Measurements from ENCODE around the gene FOXL3.
"Not testable (repeated sequence)": the region's sequence is repeated elsewhere in the genome, so short reads cannot be mapped to it uniquely, and the experiment has no call there.

FOXL3 gene

GRCh38 chr7:326809-327232 is 36.9 kb downstream of the FOXL3 start:
- FAIRE-seq = no peak

DNA sequence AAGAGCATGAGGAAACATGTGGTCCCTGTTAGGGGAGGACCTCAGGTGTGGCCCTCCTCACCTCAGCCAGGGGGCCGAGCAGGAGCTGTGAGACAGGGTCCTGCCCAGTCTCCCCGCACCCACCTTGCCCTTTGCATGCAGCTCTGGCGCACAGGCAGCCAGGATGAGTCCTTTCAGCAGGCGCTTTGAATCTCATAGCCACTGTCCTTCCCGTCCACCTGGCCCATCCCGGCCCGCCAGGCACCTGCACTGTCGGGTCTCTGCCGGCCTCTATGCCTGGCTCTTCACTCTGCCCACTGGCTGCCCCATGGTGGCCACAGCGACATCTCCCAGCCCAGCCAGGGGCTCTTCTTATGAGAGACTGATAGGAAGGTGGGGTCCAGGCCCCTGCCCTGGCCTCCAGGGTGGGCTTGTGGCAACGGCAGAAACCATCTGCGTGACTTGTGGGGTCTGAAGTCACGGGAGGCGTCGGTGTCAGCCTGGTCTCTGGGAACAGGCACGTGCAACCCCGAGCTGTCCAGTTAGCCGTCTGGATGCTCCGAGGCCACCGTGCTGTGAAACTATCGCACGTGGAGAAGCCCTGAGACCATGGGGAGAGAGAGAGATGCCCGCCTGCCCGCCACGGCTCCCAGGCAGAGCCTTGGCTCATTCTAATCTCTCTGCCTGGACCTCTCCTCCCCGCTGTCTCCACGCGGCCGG is 37.4 kb downstream of the FOXL3 start:
- FAIRE-seq = no peak

DNA sequence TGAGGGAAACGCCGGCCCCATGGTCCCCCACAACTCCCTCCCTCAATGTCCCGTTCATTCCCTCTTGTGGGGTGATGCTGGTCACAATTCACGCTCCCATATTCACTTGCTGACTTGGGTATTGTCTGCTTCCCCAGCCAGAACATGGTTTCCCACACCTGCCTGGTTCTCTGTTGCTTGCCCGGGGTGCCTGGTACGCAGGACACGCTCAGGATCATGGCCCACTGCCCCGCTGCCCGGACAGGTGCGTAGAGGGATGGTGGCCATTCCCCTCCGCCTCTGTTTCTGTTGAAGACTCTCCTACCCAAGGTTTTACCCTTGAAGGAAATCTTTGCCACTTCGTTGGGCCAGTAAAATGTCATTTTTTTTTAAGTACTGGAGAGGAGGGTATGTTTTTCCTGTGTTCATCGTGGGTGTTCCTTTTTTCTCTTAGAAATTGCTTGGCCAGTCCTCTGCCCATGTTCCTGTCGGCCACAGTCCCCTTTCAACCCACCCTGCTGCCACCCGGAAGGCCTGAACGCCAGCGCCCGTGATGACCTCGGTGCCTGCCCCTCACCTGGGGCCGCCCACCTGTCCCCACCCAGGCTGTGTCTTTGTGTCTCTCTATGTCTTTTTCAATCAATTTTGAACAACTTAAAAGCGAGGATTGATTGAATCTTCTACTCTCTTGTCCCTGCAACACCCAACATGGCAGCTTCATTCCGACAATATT is 38.2 kb downstream of the FOXL3 start:
- no peak for FAIRE-seq

DNA sequence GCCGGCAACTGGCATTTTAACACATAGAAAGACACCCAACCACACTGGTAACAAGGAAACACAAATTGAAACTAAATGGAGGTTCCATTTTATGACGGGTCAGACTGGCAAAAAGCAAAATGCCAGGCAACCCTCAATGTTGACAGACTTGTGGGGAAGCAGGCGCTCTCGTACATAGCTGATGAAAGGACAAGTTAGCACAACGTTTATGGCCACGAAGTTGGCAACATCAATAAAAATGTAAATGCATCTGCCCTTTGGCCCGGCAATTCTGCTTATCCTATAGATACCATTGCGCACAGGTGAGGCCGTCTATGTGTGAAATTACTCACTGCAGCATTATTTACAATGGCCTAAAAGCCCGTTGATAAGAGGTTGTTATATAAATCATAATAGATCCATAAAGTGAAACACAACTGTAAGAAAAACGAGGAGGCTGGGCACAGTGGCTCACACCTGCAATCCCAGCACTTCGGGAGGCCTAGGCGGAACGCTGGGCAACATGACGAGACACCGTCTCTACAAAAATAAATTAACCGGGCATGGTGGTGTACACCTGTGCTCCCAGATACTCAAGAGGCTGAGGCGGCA is 39.8 kb downstream of the FOXL3 start:
- FAIRE-seq = peak; percentile 93

- FAIRE-seq = no peak
Measured at GRCh38 chr7:330511-331230, 40.7 kb downstream of the FOXL3 start.

DNA sequence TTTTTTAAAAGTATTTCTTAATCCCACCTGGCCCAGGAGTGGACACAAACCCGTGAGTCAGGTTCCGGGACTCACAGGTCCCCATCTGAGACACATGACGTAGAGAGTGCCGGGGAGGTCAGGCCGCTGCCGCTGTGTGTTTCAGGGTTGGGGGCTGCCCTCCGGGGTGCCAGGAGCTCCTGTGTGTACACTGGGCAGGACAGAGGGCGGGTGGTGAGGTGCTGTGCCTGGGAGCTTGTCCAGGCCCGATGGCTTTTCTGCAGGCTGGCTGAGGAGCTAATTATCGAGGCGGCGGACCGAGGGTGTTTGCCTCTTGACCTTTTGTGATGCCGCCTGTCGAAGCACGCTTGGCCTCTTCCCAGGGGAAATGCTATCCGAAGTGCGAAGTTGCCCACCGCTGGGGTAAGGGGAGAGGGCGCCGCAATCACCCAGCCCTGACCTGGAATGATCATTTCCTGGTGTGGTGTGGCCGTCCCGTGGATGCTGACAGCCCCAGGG is 42.1 kb downstream of the FOXL3 start:
- no peak for FAIRE-seq

- no peak for FAIRE-seq
Measured at GRCh38 chr7:332646-333392, 42.8 kb downstream of the FOXL3 start.

DNA sequence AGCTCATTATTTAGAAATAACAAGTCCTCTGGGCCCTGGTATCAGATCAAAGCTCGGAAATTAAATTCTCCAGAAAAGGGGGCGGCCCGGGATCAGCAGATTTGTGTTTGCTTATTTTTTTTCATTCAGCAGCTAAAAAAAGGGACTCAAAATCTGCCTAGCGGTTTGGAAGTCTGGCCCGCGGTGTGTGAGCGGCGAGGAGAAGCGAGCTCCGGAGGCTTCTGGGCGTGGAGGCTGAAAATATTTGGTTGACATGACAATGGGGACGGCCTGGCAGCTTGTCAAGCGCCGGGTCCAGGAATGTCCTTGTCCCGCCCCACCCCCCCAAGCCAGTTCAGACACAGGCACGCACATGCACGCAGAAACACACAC is 43.4 kb downstream of the FOXL3 start:
- no peak for FAIRE-seq

DNA sequence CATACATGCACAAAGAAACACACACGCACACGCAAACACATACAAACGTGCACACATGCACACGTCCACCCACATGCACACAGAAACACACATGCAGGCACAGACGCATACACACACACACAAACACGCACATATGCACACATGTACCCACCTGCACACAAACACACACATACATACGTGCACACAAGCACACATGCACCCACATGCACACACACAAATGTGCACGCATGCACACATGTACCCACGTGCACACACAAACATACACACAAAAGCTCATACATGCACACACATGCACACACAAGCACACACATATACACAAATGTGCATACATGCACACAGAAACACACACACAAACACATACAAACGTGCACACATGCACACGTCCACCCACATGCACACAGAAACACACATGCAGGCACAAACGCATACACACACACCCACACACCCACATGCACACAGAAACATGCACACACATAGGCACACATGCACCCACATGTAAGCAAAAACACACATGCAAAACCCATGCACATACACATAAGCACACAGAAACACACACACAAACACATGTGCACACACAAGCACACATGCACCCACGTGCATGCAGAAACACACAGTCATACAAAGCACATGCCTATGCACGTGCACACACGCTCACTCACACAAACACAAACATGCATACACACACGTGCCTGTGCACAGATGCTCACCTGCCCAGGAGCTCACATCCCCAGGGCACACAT is 44.8 kb downstream of the FOXL3 start:
- no peak for FAIRE-seq

DNA sequence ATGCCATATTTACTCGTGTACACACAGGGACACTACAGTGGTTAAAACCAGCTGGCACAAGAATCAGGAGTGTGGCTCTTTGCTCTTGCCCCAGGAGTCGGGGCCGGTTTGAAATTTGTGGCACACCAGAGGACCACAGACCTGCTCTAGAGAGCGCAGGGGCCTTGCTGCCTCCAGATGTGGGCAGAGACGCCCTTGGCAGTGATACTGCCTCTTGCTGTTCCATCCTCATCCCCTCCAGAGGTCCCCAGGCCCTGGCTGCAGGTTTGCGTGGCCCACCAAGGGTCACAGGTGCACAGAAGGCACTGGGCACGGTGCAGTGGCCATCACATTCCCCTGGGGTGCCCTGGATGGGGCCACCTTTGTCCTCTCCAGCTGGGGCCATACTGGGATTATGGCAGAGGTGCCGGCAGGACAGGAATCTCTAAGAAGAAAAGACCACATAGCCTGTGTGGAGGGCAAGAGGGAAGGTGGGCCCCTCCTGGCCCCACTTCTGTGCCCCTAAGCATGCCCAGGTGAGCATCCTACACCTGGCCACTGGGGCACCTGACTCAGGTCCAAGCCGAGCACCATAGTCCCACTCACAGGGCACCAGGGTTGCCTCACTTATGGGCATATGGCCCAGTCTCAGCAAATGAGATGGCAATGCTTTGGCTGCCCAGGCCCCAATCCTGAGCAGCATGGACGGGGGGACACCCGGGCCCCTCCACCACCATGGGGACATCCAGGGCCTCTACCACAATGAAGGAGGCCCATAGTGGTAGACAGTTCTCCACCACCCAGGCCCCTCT is 45.6 kb downstream of the FOXL3 start:
- FAIRE-seq = no peak

DNA sequence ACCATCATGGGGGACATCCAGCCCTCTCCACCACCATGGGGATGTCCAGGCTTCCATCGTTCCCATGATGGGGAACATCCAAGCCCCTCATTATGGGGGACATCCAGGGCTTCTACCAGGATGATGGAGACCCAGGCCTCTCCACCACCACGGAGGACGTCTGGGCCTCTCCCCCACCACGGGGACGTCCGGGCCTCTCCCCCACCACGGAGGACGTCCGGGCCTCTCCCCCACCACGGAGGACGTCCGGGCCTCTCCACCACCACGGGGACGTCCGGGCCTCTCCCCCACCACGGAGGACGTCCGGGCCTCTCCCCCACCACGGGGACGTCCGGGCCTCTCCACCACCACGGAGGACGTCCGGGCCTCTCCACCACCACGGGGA is 46.2 kb downstream of the FOXL3 start:
- not testable (repeated sequence) for FAIRE-seq

DNA sequence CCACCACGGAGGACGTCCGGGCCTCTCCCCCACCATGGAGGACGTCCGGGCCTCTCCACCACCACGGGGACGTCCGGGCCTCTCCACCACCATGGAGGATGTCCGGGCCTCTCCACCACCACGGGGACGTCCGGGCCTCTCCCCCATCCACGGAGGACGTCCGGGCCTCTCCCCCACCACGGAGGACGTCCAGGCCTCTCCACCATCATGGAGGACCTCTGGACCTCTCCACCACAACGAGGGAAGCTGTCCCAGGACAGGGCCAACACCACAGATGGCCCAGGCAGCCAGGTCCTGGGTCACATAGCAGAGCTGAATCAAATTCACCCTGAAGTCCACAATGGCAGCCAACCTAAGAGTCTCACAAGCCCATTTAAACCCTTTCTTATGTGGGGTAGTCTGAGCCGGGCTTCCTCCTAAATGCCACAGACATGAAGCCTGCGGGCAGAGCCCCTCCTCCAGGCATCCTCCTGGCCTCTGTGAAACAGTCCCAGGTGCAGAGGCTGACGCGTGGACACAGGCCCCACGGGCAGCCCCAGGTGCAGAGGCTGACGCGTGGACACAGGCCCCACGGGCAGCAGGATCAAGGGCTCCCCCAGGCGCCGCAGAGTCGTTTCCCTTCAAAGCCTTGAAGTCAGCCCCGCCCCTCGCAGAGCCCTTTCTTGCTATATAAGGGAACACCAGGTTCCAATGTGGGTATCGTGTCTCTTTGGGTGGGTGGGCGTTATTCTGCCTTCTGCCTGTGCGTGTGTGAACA is 47.0 kb downstream of the FOXL3 start:
- FAIRE-seq = no peak

DNA sequence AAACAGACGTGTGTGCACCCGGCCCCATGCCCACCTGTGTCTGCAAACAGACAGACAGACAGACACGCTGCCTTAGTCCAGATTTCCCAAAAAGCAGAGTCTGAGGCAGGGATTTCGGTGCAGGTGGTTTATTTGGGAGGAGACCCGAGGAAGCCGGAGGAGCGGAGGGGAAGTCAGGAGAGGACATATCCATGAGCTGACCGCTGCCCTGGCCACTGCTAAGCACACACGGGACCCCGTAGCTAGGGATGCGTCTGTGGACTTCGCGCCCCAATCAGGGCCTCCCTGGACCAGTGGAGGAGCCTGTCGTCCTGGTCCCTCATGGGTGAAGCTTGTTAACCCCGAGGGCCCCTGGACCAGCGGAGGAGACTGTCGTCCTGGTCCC is 47.6 kb downstream of the FOXL3 start:
- FAIRE-seq = no peak

GRCh38 chr7:338295-339061 is 48.5 kb downstream of the FOXL3 start:
- FAIRE-seq = no peak

DNA sequence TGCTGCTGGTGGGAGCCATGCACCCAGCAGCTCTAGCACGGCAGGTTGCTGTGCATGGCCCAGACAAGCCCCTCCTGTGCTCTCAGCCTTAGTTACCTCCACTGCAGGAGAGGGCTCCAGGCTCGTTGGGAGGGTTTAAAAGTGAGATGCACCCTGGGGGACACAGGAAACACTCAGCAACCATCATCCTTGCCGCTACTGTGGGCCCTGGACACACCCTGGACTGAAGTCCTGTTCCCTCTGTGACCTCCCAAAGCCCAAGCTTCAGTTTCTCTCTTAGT is 49.0 kb downstream of the FOXL3 start:
- FAIRE-seq = no peak

DNA sequence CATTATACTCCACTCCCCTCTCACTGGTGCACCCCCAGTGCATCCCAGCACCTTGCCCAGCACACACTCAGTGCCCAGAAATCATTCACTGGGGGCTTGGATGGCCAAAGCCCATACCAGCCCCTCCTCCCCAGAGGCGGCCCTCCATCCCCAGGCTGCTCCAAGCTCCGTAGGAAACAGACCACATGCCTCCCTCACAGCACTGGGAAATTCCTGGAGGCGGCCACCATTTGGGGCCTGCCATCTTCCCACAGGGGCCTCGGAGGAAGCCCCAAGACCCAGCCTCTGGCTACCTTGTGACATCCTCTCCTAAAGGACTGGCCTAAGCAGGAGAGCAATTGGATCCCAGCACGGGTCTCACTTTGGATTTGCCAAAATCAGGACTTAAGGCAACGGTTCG is 49.7 kb downstream of the FOXL3 start:
- no peak for FAIRE-seq

DNA sequence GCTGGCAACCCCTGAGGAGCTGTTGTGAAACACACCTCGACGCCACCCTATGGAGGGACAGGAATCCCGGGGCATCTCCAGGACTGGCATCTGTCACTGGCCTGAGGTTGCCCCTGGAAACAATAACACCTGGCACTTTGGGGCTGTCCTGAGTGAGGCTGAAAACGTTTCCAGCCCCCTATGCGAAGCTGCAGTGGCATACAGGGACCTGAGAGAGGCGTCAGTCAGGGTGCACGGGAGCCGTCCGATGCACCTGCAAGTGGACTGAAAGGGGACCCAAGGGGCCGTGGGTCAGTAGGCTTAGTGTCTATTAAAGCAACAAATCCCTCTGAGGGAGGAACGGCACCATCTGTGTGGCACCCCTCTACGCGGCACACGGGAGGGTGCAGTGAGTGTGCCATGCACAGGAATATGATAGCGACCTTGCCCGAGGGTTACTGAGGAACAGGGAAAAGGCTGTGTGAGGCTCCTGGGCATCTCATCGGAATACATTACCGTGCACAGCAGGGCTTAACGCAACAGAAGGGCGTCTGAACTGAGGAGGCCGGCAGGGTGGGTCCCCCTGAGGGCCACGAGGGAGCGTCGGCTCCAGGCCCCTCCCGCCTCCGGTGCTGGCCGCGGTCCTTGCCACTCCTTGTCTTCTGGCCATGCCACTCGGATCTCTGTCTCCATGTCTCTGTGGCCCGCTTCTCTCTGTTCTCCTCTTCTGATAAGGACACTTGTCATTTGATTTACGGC is 50.4 kb downstream of the FOXL3 start:
- no peak for FAIRE-seq
